SK-N-MC (cell line): Measurements from ENCODE around the gene BEGAIN.

Experiments
- DNase-seq: peaks from one replicate; pipeline ENCODE4 v3.0.0-alpha.2; 2011; ENCODE audit warnings: low read depth, low spot score
- H3K27ac ChIP-seq: fragments of 200-600 bp; sonication (generic); 2 replicates; pipeline ENCODE4 v1.5.1; 2016; ENCODE audit warnings: mixed run types
- H3K36me3 ChIP-seq: fragments of 200-600 bp; sonication (generic); 2 replicates; pipeline ENCODE4 v1.6.1; 2017; ENCODE audit warnings: antibody characterized with exemption, low read length, mixed read lengths; ENCODE audit not compliant: insufficient read depth
- H3K4me3 ChIP-seq: fragments of 200-600 bp; sonication (generic); 2 replicates; pipeline ENCODE4 v1.5.1; 2016
- H3K9ac ChIP-seq: fragments of 200-600 bp; sonication (generic); 2 replicates; pipeline ENCODE4 v1.8.0; 2017; ENCODE audit warnings: mixed run types, mixed read lengths; ENCODE audit not compliant: insufficient read length
- H3K9me3 ChIP-seq: fragments of 200-600 bp; sonication (generic); 2 replicates; pipeline ENCODE4 v1.6.1; 2017; ENCODE audit warnings: low read depth, mild to moderate bottlenecking, antibody characterized with exemption, low read length, moderate library complexity, mixed read lengths
- EZH2 ChIP-seq: fragments of 200-600 bp; sonication (generic); IDR thresholded peaks from one replicate; pipeline ENCODE4 v1.6.1; 2017; ENCODE audit warnings: antibody characterized with exemption
- FOXP2 ChIP-seq: optimal IDR thresholded peaks from 2 replicates; pipeline ENCODE3; 2011; ENCODE audit warnings: mild to moderate bottlenecking, moderate library complexity; ENCODE audit not compliant: insufficient read depth; ENCODE audit errors: extremely low read length, control extremely low read depth
- POLR2AphosphoS5 ChIP-seq: IDR thresholded peaks from 2 replicates; pipeline ENCODE4 v1.6.1; 2012; ENCODE audit warnings: mild to moderate bottlenecking, low read depth, low read length, borderline replicate concordance

BEGAIN gene

GRCh38 chr14:100587086-100587762, at the start of gene BEGAIN:
Gene BEGAIN, minus strand, starts transcription at chr14:100587417. Its CDS starts 127 bp downstream, at chr14:100587290.
- peak within 1 kb of the TSS; percentile 85 for H3K4me3 ChIP-seq
- DNase-seq: no peak
- no peaks in the 10 kb centered on the region for H3K9me3 ChIP-seq
- no peak within 1 kb of the TSS for H3K27ac ChIP-seq
- H3K36me3 ChIP-seq: no peaks in the 10 kb centered on the region
- H3K9ac ChIP-seq: peak within 1 kb of the TSS; percentile 70
- TF ChIP-seq POLR2AphosphoS5: no peak
- TF ChIP-seq FOXP2: no peak
- no peak for TF ChIP-seq EZH2

GRCh38 chr14:100636559-100636958, 49.3 kb upstream of the BEGAIN start:
- H3K27ac ChIP-seq: no peak overlapping the region
- H3K36me3 ChIP-seq: no peaks in the 10 kb centered on the region
- no peaks in the 10 kb centered on the region for H3K9me3 ChIP-seq
- TF ChIP-seq EZH2 (no peak), FOXP2 (no peak)
- H3K9ac ChIP-seq: no peak overlapping the region
- DNase-seq: no peak
- H3K4me3 ChIP-seq: no peak overlapping the region

GRCh38 chr14:100634026-100634425, 46.8 kb upstream of the BEGAIN start:
- no peak overlapping the region for H3K27ac ChIP-seq
- no peaks in the 10 kb centered on the region for H3K9me3 ChIP-seq
- H3K36me3 ChIP-seq: no peaks in the 10 kb centered on the region
- DNase-seq: no peak
- no peak overlapping the region for H3K9ac ChIP-seq
- no peak for TF ChIP-seq EZH2
- TF ChIP-seq FOXP2: no peak
- no peak for TF ChIP-seq POLR2AphosphoS5
- H3K4me3 ChIP-seq: no peak overlapping the region

GRCh38 chr14:100633406-100633805, 46.2 kb upstream of the BEGAIN start:
- H3K9me3 ChIP-seq: no peaks in the 10 kb centered on the region
- no peak overlapping the region for H3K4me3 ChIP-seq
- TF ChIP-seq EZH2 (no peak), FOXP2 (no peak), POLR2AphosphoS5 (no peak)
- DNase-seq: no peak
- H3K27ac ChIP-seq: no peak overlapping the region
- H3K9ac ChIP-seq: no peak overlapping the region
- no peaks in the 10 kb centered on the region for H3K36me3 ChIP-seq

GRCh38 chr14:100629696-100630095, 42.5 kb upstream of the BEGAIN start:
- H3K9me3 ChIP-seq: no peaks in the 10 kb centered on the region; the same call in 1 of the 2 replicates
- H3K4me3 ChIP-seq: no peak overlapping the region
- H3K36me3 ChIP-seq: no peaks in the 10 kb centered on the region
- no peak overlapping the region for H3K27ac ChIP-seq
- TF ChIP-seq FOXP2: no peak
- TF ChIP-seq EZH2: no peak
- no peak for TF ChIP-seq POLR2AphosphoS5
- DNase-seq: no peak
- no peak overlapping the region for H3K9ac ChIP-seq

GRCh38 chr14:100629098-100629497, 41.9 kb upstream of the BEGAIN start:
- TF ChIP-seq FOXP2 (no peak), EZH2 (no peak), POLR2AphosphoS5 (no peak)
- no peak overlapping the region for H3K9ac ChIP-seq
- DNase-seq: no peak
- H3K27ac ChIP-seq: no peak overlapping the region
- no peak overlapping the region for H3K4me3 ChIP-seq
- no peaks in the 10 kb centered on the region for H3K36me3 ChIP-seq
- H3K9me3 ChIP-seq: no peaks in the 10 kb centered on the region; the same call in 1 of the 2 replicates

- Histone ChIP-seq H3K36me3 (no peaks in the 10 kb centered on the region), H3K27ac (no peak overlapping the region), H3K4me3 (no peak overlapping the region), H3K9ac (no peak overlapping the region), H3K9me3 (no peaks in the 10 kb centered on the region; the same call in 1 of the 2 replicates)
- no peak for DNase-seq
- no peak for TF ChIP-seq FOXP2
- TF ChIP-seq EZH2: no peak
- TF ChIP-seq POLR2AphosphoS5: no peak
These were observed 41.0 kb upstream of the BEGAIN start for GRCh38 chr14:100628225-100628624.

- Histone ChIP-seq H3K9ac (no peak overlapping the region), H3K36me3 (no peaks in the 10 kb centered on the region), H3K27ac (no peak overlapping the region), H3K9me3 (no peaks in the 10 kb centered on the region; the same call in 1 of the 2 replicates), H3K4me3 (no peak overlapping the region)
- TF ChIP-seq POLR2AphosphoS5 (no peak), FOXP2 (no peak), EZH2 (no peak)
- no peak for DNase-seq
These were observed 39.4 kb upstream of the BEGAIN start for GRCh38 chr14:100626614-100627013.

- H3K36me3 ChIP-seq: no peaks in the 10 kb centered on the region
- no peak overlapping the region for H3K27ac ChIP-seq
- DNase-seq: no peak
- H3K9ac ChIP-seq: no peak overlapping the region
- no peak overlapping the region for H3K4me3 ChIP-seq
- no peaks in the 10 kb centered on the region; the same call in 1 of the 2 replicates for H3K9me3 ChIP-seq
- TF ChIP-seq POLR2AphosphoS5 (no peak), FOXP2 (no peak), EZH2 (no peak)
These were observed 36.7 kb upstream of the BEGAIN start for GRCh38 chr14:100623961-100624360.
